GM19455 (cell line): Measurements from ENCODE around the gene ZNF189.

ENCODE experiments used
- ATAC-seq: cut with Tn5 transposase; IDR thresholded peaks from one replicate; pipeline ENCODE4 v1.9.1; 2021; ENCODE audit not compliant: unreplicated experiment

The ZNF189 gene

GRCh38 chr9:101417977-101418376 is 19.3 kb downstream of the ZNF189 start:
- no peak for ATAC-seq

- ATAC-seq = no peak
These were observed 20.1 kb downstream of the ZNF189 start for GRCh38 chr9:101418518-101419430.

- no peak for ATAC-seq
These were observed 21.2 kb downstream of the ZNF189 start for GRCh38 chr9:101419863-101420262.

DNA sequence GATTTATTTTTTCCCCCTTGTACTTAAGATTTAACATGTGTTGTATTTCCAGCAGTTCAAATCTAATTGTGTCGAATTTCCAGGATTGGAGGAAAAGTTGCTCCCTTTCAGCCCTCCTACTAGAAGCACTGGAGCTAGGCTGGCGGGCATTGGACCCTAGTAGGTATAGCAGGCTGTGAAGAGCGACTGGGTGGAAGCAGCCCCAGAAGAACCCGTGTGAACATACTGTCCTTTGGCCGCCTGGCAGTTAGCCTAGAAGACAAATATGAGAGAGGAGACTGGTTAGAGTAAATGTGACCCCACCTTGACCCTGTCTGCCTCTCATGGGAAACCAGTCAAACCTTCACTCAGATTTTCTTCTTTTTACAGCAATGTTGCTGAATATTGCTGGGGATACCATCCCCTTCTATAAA is 23.0 kb downstream of the ZNF189 start:
- no peak for ATAC-seq

DNA sequence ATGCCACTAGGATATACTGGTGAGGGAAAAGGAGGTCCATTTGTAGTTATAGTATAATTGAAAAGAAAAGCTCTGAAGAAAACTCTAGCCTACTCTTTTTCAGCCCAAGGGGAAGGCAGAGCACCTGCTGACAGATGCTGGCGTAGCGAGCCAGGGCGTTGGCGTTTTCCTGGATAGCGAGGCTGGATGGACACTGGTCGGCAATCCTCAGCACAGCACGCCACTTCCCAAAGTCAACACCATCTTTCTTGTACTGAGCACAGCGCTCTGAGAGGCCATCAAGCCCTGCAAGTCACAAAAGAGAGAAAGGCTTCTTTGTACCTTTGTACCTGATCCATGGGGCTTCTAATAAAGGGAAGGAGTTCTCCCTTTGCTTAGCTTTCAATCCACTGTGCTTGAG is 28.7 kb downstream of the ZNF189 start:
- no peak for ATAC-seq

DNA sequence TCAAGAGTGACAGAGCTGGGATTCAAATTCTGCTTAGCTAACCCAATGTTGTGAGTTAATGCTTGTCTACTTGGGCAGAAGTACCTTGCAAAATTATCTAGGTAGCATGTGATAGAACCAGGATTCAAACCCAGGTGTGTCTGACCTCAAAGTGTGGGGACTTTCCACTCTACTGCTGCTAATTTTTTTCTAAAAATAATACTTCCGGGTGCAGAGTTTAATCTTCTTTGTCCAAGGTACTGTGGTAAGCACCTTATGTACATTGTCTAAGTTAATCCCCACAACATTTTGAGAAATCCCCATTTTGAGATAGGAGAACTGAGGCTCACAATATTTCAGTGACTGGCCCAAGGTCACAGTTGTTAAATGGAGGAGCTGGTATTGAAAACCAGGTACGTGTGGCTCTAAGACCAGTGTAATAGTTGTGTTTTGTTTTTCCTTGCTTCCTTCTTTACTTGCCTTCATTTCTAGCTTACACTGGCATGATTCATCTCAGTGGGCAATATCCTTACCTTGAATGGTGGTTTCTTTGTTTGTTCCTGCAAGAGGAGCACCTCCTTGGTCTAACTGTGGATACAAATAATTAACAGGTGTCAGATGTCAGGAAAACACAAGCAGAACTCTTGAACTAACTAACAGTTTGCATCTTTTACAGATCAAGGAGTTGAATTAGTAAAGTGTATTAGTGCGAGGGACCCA is 29.5 kb downstream of the ZNF189 start:
- ATAC-seq = peak; percentile 61

DNA sequence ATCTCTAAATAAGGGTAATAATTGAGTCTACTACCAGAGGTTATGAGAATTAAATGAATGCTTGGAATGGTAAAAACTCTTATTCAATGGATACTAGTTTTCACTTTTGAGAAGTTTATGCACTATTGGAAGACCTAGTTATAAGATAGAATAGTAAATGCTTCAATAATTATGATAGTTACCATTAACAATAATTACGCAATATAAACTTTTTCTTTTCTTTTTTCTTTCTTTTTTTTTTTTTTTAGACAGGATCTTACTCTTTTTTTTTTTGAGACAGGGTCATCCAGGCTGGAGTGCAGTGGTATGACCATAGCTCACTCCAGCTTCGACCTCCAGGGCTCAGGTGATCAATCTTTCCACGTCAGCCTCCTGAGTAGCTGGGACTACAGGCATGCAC is 30.3 kb downstream of the ZNF189 start:
- ATAC-seq = no peak

DNA sequence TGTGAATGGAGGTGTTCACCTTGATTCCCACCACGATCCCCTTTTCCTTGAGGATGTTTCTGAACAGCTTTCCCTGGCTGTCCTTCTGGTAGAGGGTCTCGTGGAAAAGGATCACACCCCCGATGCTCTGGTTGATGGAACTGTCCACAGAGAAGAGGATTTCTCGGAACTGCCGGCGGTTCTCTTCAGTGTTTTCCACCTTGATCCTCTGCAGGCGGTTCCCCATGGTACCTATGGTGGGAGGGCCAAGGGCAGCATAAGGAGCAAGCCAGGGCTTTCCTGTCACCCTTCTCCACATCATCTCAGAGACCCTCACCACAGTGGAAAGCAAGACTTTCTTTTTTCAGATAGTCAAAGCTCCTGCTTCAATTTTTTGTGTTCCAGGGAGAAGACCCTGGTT is 31.1 kb downstream of the ZNF189 start:
- no peak for ATAC-seq

- no peak for ATAC-seq
These were observed 33.5 kb downstream of the ZNF189 start for GRCh38 chr9:101432171-101432570.

GRCh38 chr9:101432740-101433139 is 34.1 kb downstream of the ZNF189 start:
- no peak for ATAC-seq

DNA sequence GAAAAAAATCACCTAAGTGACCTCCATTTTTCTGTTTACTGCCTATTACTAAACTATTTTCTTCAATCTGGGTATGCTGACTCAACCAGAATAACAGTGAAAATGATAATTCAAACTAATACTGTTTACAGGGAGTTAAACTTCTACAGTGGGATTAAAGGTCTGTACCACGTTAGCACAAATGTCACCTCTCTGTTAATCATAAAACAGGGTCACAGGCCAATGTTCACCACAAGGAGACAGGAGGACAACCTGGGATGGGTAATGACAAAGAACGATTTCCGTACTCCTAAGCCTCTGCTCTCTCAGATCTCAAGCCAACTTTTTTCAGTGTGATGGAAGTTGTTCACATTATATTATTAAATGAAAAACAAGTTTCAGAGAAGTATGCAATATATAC is 34.6 kb downstream of the ZNF189 start:
- ATAC-seq = no peak

DNA sequence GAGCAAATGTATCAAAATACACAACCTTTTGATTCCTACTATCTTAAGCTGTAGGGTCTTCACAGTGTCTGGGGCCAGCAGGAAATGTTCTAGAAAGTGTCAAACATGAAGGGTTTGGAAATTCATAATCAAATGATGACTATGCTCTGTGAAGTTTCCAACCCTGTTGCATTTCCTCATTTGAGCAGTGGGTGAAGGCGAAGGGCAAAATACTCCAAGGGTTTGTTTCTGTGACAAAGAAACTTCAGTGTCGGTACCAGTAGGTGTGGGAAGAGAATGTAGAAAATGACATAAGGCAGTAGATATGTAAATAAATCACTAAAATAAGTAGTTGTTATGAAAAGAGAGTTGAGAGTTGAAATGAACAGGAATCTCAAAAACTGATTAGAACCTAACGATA is 36.3 kb downstream of the ZNF189 start:
- no peak for ATAC-seq

DNA sequence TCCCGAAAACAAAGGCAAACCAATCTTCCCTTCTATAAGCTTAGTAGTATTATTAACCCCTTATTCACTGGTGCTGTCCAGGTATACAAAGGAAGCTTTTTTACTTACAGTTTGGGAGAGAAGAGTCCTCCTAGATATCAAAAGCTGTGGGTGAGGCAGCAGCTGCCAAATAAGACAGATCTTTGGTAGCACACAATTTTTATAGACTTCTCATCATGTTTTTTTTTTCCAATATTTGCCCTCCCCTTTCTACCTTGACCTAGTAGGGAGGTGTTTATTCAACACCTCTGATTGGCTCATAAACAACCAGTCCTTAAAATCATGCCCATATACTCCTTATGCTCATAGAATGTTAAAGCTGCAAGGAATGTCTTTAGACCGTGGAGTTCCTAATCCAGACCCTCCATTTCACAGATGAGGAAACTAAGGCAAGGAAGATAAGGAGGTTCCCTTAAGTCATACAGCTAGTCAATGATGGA is 37.0 kb downstream of the ZNF189 start, which contains the start of gene ALDOB:
Gene ALDOB, minus strand, starts transcription at position 174 of the 479 bp plus-strand sequence. CDS start 4,887 bp downstream, outside the sequence.
- ATAC-seq = no peak

DNA sequence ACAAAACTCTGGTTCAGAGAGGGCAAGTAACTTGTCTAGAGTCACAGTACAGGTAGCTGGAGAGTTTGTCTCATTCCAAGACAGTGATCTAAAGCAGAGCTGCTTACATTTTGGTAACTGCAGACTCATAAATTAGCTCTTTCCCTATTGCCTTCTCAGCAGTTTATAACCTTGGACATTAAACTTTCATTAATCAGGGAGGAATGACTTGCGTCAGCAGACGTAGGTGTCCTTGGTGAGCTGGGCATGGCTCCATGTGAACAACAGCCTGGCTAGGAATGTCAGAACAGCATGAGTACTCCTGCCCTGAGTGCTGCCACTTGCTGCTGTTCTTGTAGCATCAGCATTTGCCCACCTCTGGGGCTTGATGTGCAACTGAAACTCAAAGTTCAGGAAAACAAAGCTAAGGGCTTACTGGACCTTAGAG is 39.2 kb downstream of the ZNF189 start:
- no peak for ATAC-seq

DNA sequence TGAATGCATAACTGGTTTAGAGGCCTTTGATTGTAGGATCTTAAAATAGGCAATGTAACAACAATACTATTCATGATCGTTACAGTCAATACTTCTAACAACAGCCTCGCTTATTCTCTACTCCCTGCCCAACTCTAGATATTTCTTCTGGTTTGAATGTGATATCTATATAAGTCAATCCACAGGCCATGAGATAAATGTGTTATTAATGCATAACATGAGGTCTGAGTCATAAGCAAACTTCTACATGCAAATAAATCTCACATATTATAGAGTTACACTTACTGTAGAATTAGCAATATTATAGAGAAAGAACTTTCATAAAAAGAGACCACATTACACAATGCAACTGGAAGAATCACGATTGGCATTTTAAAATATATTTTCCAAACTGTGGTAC is 39.9 kb downstream of the ZNF189 start:
- no peak for ATAC-seq

- no peak for ATAC-seq
These were observed 42.1 kb downstream of the ZNF189 start for GRCh38 chr9:101440714-101441230.

DNA sequence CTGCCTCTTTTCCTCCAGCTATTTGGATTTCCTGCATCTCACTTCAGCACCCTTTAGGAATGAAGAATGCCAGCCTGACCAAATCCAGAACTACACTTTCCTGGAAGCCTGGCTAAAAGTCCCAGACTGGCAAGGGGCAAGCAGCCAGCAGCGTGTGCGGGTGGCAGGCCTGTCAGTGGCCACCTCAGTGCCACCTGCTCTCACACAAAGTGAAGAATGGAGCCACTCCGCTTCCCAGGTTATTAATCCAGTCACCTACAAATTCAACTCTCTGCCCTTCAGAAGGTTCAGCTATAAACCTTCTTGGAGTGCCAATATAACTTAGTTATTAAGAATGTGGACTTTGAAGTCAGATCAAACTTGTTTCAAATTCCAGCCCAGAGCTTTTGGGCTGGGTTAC is 43.7 kb downstream of the ZNF189 start:
- no peak for ATAC-seq

DNA sequence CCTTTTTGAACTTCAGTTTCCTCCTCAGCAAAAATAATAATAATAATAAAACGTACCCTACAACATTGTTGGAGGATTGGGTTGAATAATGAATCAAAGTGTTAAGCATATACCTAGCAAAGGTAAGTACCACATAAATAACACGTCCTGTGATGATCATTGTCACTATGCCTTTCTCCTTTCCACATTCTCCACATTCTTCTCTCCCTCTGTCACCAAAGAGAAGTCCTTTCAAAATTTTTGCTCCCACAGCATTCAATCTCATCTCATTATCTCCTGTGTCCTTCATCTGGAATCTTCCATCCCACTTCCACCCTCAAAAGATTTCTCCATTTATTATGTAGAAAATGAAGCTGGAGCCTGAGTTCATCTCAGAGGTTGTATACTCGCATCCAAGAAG is 44.1 kb downstream of the ZNF189 start:
- ATAC-seq = no peak

- no peak for ATAC-seq
These were observed 44.7 kb downstream of the ZNF189 start for GRCh38 chr9:101443364-101443771.

GRCh38 chr9:101445353-101446029 is 46.8 kb downstream of the ZNF189 start:
- no peak for ATAC-seq

DNA sequence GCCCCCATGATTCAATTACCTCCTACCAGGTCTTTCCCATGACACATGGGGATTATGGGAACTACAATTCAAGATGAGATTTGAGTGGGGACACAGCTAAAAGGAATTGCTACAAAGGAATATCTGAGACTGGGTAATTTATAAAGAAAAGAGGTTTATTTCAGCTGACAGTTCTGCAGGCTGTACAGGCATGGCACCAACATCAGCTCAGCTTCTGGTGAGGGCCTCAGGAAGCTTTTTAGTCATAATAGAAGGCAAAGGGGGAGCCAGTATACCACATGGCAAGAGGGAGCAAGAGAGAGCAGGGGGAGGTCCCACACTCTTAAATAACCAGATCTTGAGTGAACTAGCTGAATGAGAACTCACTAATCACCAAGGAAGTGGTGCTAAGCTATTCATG is 48.1 kb downstream of the ZNF189 start:
- no peak for ATAC-seq
